B cell (primary cell): ENCODE results near the gene C19orf47. TPM values are rescaled to one million over a fixed set of nuclear protein-coding genes. Genes with fewer than 3 reads are reported as not detected.

Experiments
- ATAC-seq: fragments of 200-7000 bp; cut with Tn5 transposase; one replicate; pipeline ENCODE4 v1.10.0; 2021; ENCODE audit warnings: low read depth, mild to moderate bottlenecking, moderate number of reproducible peaks, moderate library complexity
- CTCF ChIA-PET: fragments of 350-600 bp; sonication (Branson Sonifier 250); formaldehyde crosslinking; loops from one replicate; lab custom pipeline; 2021; ENCODE audit warnings: antibody characterized with exemption, inconsistent platforms; lab: Charles Lee
- POLR2A ChIA-PET: fragments of 350-600 bp; sonication (Branson Sonifier 250); formaldehyde crosslinking; loops from one replicate; lab custom pipeline; 2021; ENCODE audit warnings: antibody characterized with exemption; lab: Charles Lee
- DNase-seq: peaks from one replicate; pipeline ENCODE4 v3.0.0; 2013
- H2AFZ ChIP-seq: 2 replicates; pipeline ENCODE4 v1.6.1; 2012; ENCODE audit warnings: mild to moderate bottlenecking, low read depth, low read length; ENCODE audit not compliant: insufficient read depth, poor library complexity, severe bottlenecking
- H3K27ac ChIP-seq, 2 donors: 1 replicate in 1 of 2; 2 replicates in 1 of 2; pipeline ENCODE4 v1.5.1; 2012 to 2013; ENCODE audit warnings: low read length in 2 of 2, mild to moderate bottlenecking in 2 of 2, moderate library complexity in 1 of 2
- H3K27me3 ChIP-seq, 4 experiments: fragments of 200-600 bp in 1 of 4; sonication (generic) in 1 of 4; replicated peaks in 1 of 4; 1 replicate in 2 of 4; 2 replicates in 2 of 4; pipeline versions ENCODE4 v1.6.1 to v1.7.0; 2013 to 2016; ENCODE audit warnings: low read length in 3 of 4, mild to moderate bottlenecking in 2 of 4, mixed read lengths in 1 of 4, moderate library complexity in 1 of 4; ENCODE audit not compliant: insufficient read depth in 4 of 4, control insufficient read depth in 3 of 4; ENCODE audit errors: control extremely low read depth in 1 of 4
- H3K36me3 ChIP-seq, 2 experiments: replicated peaks in 1 of 2; 1 replicate in 1 of 2; 2 replicates in 1 of 2; pipeline versions ENCODE4 v1.6.1 to v1.7.1; 2013; ENCODE audit warnings: low read length in 1 of 2; ENCODE audit not compliant: insufficient read depth in 2 of 2, control insufficient read depth in 1 of 2; ENCODE audit errors: control extremely low read depth in 1 of 2, extremely low read depth in 1 of 2
- H3K4me1 ChIP-seq, 2 donors: fragments of 200-600 bp in 1 of 2; sonication (generic) in 1 of 2; 1 replicate in 1 of 2; 2 replicates in 1 of 2; pipeline versions ENCODE4 v1.5.1 to v1.6.1; 2013 to 2017; ENCODE audit warnings: low read length in 2 of 2; ENCODE audit not compliant: control insufficient read depth in 2 of 2, insufficient read depth in 2 of 2
- H3K4me2 ChIP-seq: replicated peaks from 2 replicates; pipeline ENCODE3; 2012; ENCODE audit warnings: mild to moderate bottlenecking, low read depth, low read length; ENCODE audit not compliant: poor library complexity, severe bottlenecking
- H3K4me3 ChIP-seq, 5 experiments: fragments of 200-600 bp in 1 of 5; sonication (generic) in 1 of 5; 1 replicate in 3 of 5; 2 replicates in 2 of 5; pipeline versions ENCODE4 v1.5.1 to v1.7.0; 2011 to 2016; ENCODE audit warnings: low read length in 4 of 5, mild to moderate bottlenecking in 4 of 5, low read depth in 2 of 5, control low read depth in 1 of 5, moderate library complexity in 1 of 5; ENCODE audit not compliant: insufficient read depth in 1 of 5; ENCODE audit errors: control extremely low read depth in 1 of 5, extremely low read depth in 1 of 5
- H3K79me2 ChIP-seq: fragments of 200-600 bp; sonication (generic); one replicate; pipeline ENCODE4 v1.6.0; 2016; ENCODE audit warnings: low read length; ENCODE audit not compliant: control insufficient read depth, insufficient read depth
- H3K9ac ChIP-seq: fragments of 200-600 bp; sonication (generic); 2 replicates; pipeline ENCODE4 v1.6.1; 2017; ENCODE audit warnings: mild to moderate bottlenecking, low read length, moderate library complexity
- H3K9me3 ChIP-seq, 3 donors: one replicate each; pipeline versions ENCODE4 v1.6.1 to v1.7.1; 2013; ENCODE audit warnings: low read length in 2 of 3; ENCODE audit not compliant: control insufficient read depth in 2 of 3, insufficient read depth in 1 of 3; ENCODE audit errors: control extremely low read depth in 1 of 3
- H4K20me1 ChIP-seq: 2 replicates; pipeline ENCODE4 v1.6.0; 2012; ENCODE audit warnings: mild to moderate bottlenecking, low read length; ENCODE audit not compliant: insufficient read depth, control insufficient read depth, poor library complexity, severe bottlenecking
- H3K27ac Mint-ChIP-seq: one replicate; pipeline ENCODE4 v1.8.0; 2021; ENCODE audit warnings: mixed read lengths
- H3K27me3 Mint-ChIP-seq: one replicate; pipeline ENCODE4 v1.8.0; 2021; ENCODE audit warnings: mixed read lengths
- H3K4me1 Mint-ChIP-seq: one replicate; pipeline ENCODE4 v1.8.0; 2021; ENCODE audit warnings: mixed read lengths
- H3K4me3 Mint-ChIP-seq: one replicate; pipeline ENCODE4 v1.8.0; 2021; ENCODE audit warnings: mixed read lengths
- H3K9me3 Mint-ChIP-seq: one replicate; pipeline ENCODE4 v1.8.0; 2022; ENCODE audit warnings: mixed read lengths; ENCODE audit not compliant: insufficient read depth
- EZH2 ChIP-seq: IDR thresholded peaks from 2 replicates; pipeline ENCODE4 v1.6.1; 2012; ENCODE audit warnings: borderline replicate concordance, low read depth, mild to moderate bottlenecking, moderate library complexity, low read length; ENCODE audit not compliant: insufficient read depth, poor library complexity, severe bottlenecking
- WGBS: methylation state at CpG from one replicate; pipeline ENCODE4 v1.1.5; 2013; ENCODE audit warnings: missing lambda C conversion rate; ENCODE audit not compliant: insufficient coverage; 5-methylcytosine and 5-hydroxymethylcytosine counted together
- intact Hi-C: fragments of 100-400 bp; cut with micrococcal nuclease; formaldehyde crosslinking; loops from one replicate; pipeline ENCODE4 v1.10.0; 2022
- polyA plus RNA-seq: library from polyadenylated mRNA; depleted of rRNA; stranded (reverse); fragments of >200 nt; gene quantifications from 2 replicates; pipeline ENCODE4 v1.2.3, GENCODE V29; 2012
- total RNA-seq, 2 donors: library from RNA; stranded (reverse); fragments of 120-200 nt in 1 of 2; gene quantifications; 1 replicate in 1 of 2; 2 replicates in 1 of 2; pipeline versions ENCODE4 v1.2.3 to v1.2.4, GENCODE V29; 2013 to 2022
- TF ChIP-seq, protein P1 (sequence below): fragments of 200-600 bp; IDR thresholded peaks from one replicate; pipeline ENCODE4 v1.8.0; 2022; ENCODE audit warnings: antibody characterized with exemption, mild to moderate bottlenecking

C19orf47 gene
- total and polyA plus RNA-seq, 2 donors (not counting 1 experiment from before 2014, with no cell fraction given): 12.7 to 16.7 TPM

- H3K4me3 ChIP-seq: no peak overlapping the region
- no peaks in the 10 kb centered on the region for H4K20me1 ChIP-seq
- no peak overlapping the region for H3K4me2 ChIP-seq
- DNase-seq: no peak
- WGBS: no CpG with 5 or more reads among the region's 6 CpGs
- POLR2A ChIA-PET: no interaction called here
- no peaks in the 10 kb centered on the region for H3K27me3 ChIP-seq
- peaks cover 8% of the 10 kb centered on the region for H3K79me2 ChIP-seq
- intact Hi-C loops: no loop called here
- peaks cover 11 to 49% of the 10 kb centered on the region in 2 experiments for H3K36me3 ChIP-seq
- no peak overlapping the region for H3K27ac Mint-ChIP-seq
- no peak overlapping the region for H3K27ac ChIP-seq
- no peak overlapping the region for H3K9ac ChIP-seq
- no peak overlapping the region for H2AFZ ChIP-seq
- H3K9me3 Mint-ChIP-seq: no peaks in the 10 kb centered on the region
- ATAC-seq: no peak
- H3K9me3 ChIP-seq: no peaks in the 10 kb centered on the region
- CTCF ChIA-PET: no interaction called here
- H3K4me1 ChIP-seq: no peaks in the 10 kb centered on the region
- H3K27me3 Mint-ChIP-seq: no peaks in the 10 kb centered on the region
- H3K4me1 Mint-ChIP-seq: no peaks in the 10 kb centered on the region
- TF ChIP-seq, protein P1, sequence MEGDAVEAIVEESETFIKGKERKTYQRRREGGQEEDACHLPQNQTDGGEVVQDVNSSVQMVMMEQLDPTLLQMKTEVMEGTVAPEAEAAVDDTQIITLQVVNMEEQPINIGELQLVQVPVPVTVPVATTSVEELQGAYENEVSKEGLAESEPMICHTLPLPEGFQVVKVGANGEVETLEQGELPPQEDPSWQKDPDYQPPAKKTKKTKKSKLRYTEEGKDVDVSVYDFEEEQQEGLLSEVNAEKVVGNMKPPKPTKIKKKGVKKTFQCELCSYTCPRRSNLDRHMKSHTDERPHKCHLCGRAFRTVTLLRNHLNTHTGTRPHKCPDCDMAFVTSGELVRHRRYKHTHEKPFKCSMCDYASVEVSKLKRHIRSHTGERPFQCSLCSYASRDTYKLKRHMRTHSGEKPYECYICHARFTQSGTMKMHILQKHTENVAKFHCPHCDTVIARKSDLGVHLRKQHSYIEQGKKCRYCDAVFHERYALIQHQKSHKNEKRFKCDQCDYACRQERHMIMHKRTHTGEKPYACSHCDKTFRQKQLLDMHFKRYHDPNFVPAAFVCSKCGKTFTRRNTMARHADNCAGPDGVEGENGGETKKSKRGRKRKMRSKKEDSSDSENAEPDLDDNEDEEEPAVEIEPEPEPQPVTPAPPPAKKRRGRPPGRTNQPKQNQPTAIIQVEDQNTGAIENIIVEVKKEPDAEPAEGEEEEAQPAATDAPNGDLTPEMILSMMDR: no peak
- no peak for TF ChIP-seq EZH2
- no peak overlapping the region for H3K4me3 Mint-ChIP-seq
These were observed 15.5 kb downstream of the C19orf47 start for GRCh38 chr19:40332669-40333068.

GRCh38 chr19:40331052-40331451 is 17.1 kb downstream of the C19orf47 start:
- intact Hi-C loops: no loop called here
- no peak for ATAC-seq
- H3K9me3 Mint-ChIP-seq: no peaks in the 10 kb centered on the region
- H4K20me1 ChIP-seq: no peaks in the 10 kb centered on the region
- H3K4me1 ChIP-seq: no peaks in the 10 kb centered on the region
- no peak overlapping the region for H3K27ac ChIP-seq
- H3K4me3 ChIP-seq: no peak overlapping the region
- peaks cover 11 to 57% of the 10 kb centered on the region in 2 experiments for H3K36me3 ChIP-seq
- ChIA-PET POLR2A (no interaction called here), CTCF (interaction anchor here (1.3 kb wide), 1 partner anchor 90 kb away, joined by 3 read pairs; no protein-coding TSS in a partner anchor)
- DNase-seq: no peak
- no peak overlapping the region for H2AFZ ChIP-seq
- H3K79me2 ChIP-seq: no peaks in the 10 kb centered on the region
- H3K4me2 ChIP-seq: no peak overlapping the region
- no peaks in the 10 kb centered on the region for H3K27me3 ChIP-seq
- no peaks in the 10 kb centered on the region for H3K4me1 Mint-ChIP-seq
- no peak for TF ChIP-seq EZH2
- TF ChIP-seq, protein P1: no peak
- no peak overlapping the region for H3K27ac Mint-ChIP-seq
- no peak overlapping the region for H3K9ac ChIP-seq
- 98% methylated on average over 5 of the region's 5 CpGs for WGBS
- no peaks in the 10 kb centered on the region for H3K27me3 Mint-ChIP-seq
- H3K9me3 ChIP-seq: no peaks in the 10 kb centered on the region
- no peak overlapping the region for H3K4me3 Mint-ChIP-seq
